Measurements from ENCODE around the gene ABLIM3. TPM values are rescaled to one million over a fixed set of nuclear protein-coding genes. Genes with fewer than 3 reads are reported as not detected.
A peak's percentile ranks its signal among the peaks of the same experiment; 100 is the strongest.
"Not testable (repeated sequence)": the region's sequence is repeated elsewhere in the genome, so short reads cannot be mapped to it uniquely, and the experiment has no call there.

ABLIM3 gene
- total and polyA plus RNA-seq, 2 donors (not counting 3 experiments of a cell fraction or from before 2014, with no cell fraction given), result 16.7 to 42.1 TPM

DNA sequence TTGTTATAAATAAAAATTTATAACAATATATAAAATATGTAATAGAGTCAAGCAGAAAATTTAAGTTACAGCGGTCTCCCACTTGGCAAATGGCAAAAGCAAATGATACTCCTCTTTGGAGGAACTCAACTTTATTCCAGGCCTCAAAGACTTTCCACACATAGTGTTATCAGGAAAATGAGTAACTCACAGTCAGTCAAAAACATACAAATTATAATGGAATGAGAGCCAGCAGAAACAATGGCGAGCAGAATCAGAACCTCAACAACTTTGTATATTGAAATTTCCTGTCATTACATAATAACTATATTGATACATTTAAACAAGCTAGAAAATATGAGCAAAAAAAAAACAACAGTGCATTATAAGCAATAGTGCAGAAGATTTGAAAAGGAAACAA lies 45.2 kb downstream of the ABLIM3 start:
- Histone ChIP-seq H3K27me3 (ENCODE audit: control insufficient read depth in 2 of 2, insufficient read depth in 2 of 2, low read length in 2 of 2) (no peaks in the 10 kb centered on the region), H3K36me3 (ENCODE audit: control insufficient read depth in 2 of 2, extremely low read depth in 1 of 2, insufficient read depth in 2 of 2, low read length in 2 of 2) (peaks cover 0 to 3% of the 10 kb centered on the region in 2 experiments), H3K4me3 (replicated peaks in 1 of 3; ENCODE audit: insufficient read depth in 1 of 3, low read depth in 1 of 3, low read length in 3 of 3) (no peak overlapping the region), H4K20me1 (replicated peaks; ENCODE audit: control insufficient read depth, extremely low read depth, insufficient read depth, low read length) (no peaks in the 10 kb centered on the region), H3K79me2 (ENCODE audit: control insufficient read depth, insufficient read depth, low read length) (no peaks in the 10 kb centered on the region), H3K9me1 (replicated peaks; ENCODE audit: control insufficient read depth, extremely low read depth, insufficient read depth, low read length) (no peaks in the 10 kb centered on the region), H3K27ac (ENCODE audit: insufficient read depth, low read depth, low read length) (no peak overlapping the region), H2AFZ (ENCODE audit: low read depth, low read length) (no peak overlapping the region), H3K9ac (replicated peaks; ENCODE audit: extremely low read depth, insufficient read depth, low read length) (no peak overlapping the region), H3K9me3 (replicated peaks; ENCODE audit: control insufficient read depth, insufficient read depth, low read length) (no peaks in the 10 kb centered on the region), H3K4me1 (ENCODE audit: control insufficient read depth, extremely low read depth, insufficient read depth, low read length) (peaks cover 17% of the 10 kb centered on the region), H3K4me2 (ENCODE audit: insufficient read depth, low read length) (no peak overlapping the region)
- ChIA-PET CTCF (interaction anchor here (1.5 kb wide), 2 partner anchors 11 to 42 kb away, joined by 3 to 4 read pairs; no protein-coding TSS in a partner anchor), POLR2A (no interaction called here)
- intact Hi-C loops (cut with micrococcal nuclease), result no loop called here
- FAIRE-seq, result no peak
- dilution Hi-C loops (cut with MboI; ENCODE audit: extremely low pct_ligation_motif_present, low sequenced_read_pairs), result no loop called here
- TF ChIP-seq POLR2AphosphoS5 (IDR thresholded peaks at IDR 0.05; ENCODE audit: insufficient read depth, low read depth, low read length), result no peak
- no peak for TF ChIP-seq FOS (IDR thresholded peaks at IDR 0.05; ENCODE audit: borderline replicate concordance, insufficient read depth, low read length)
- TF ChIP-seq EZH2 (IDR thresholded peaks at IDR 0.05; ENCODE audit: borderline replicate concordance, low read depth, low read length, severe bottlenecking), result no peak
- no peak for TF ChIP-seq JUN (IDR thresholded peaks at IDR 0.05; ENCODE audit: borderline replicate concordance, insufficient read depth, insufficient read length, low read depth)
- no peak for TF ChIP-seq CTCF (IDR thresholded peaks at IDR 0.05; ENCODE audit: extremely low read depth in 1 of 2, insufficient read depth in 1 of 2, low read depth in 1 of 2, low read length in 2 of 2)
- peak; percentile 68 for DNase-seq (ENCODE audit: low read depth, low spot score)
- no TSS peak for BruUV-seq (replicated peaks)

DNA sequence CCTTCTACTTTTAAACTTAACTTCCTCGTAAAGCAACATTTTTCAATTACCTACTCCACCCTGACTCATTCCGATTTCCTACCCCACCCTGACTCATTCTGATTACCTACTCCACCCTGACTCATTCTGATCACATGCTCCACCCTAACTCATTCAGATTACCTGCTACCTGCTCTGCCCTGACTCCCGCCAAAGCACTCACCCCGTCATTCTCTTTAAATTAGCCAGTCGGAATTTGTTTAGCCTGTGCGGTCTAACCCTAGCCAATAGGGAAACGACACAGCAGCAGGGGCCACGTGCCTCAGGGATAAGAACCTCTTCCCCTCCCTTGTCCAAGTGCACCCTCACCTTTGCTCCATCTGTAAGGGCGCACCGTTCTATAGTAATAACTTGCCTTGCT lies 46.3 kb downstream of the ABLIM3 start:
- H3K36me3 ChIP-seq (ENCODE audit: control insufficient read depth in 2 of 2, extremely low read depth in 1 of 2, insufficient read depth in 2 of 2, low read length in 2 of 2); H3K27ac ChIP-seq (ENCODE audit: insufficient read depth, low read depth, low read length); POLR2A ChIA-PET; dilution Hi-C loops (cut with MboI; ENCODE audit: extremely low pct_ligation_motif_present, low sequenced_read_pairs); H3K9ac ChIP-seq (replicated peaks; ENCODE audit: extremely low read depth, insufficient read depth, low read length); H3K4me3 ChIP-seq (replicated peaks in 1 of 3; ENCODE audit: insufficient read depth in 1 of 3, low read depth in 1 of 3, low read length in 3 of 3); H3K4me2 ChIP-seq (ENCODE audit: insufficient read depth, low read length); H3K79me2 ChIP-seq (ENCODE audit: control insufficient read depth, insufficient read depth, low read length); FAIRE-seq; BruUV-seq (replicated peaks); H3K9me3 ChIP-seq (replicated peaks; ENCODE audit: control insufficient read depth, insufficient read depth, low read length); H4K20me1 ChIP-seq (replicated peaks; ENCODE audit: control insufficient read depth, extremely low read depth, insufficient read depth, low read length); H3K9me1 ChIP-seq (replicated peaks; ENCODE audit: control insufficient read depth, extremely low read depth, insufficient read depth, low read length); intact Hi-C loops (cut with micrococcal nuclease); CTCF ChIA-PET; H3K27me3 ChIP-seq (ENCODE audit: control insufficient read depth in 2 of 2, insufficient read depth in 2 of 2, low read length in 2 of 2); DNase-seq (ENCODE audit: low read depth, low spot score); H2AFZ ChIP-seq (ENCODE audit: low read depth, low read length): not testable (repeated sequence)
- peaks cover 17% of the 10 kb centered on the region for H3K4me1 ChIP-seq (ENCODE audit: control insufficient read depth, extremely low read depth, insufficient read depth, low read length)
- peak; percentile 60 for TF ChIP-seq FOS (IDR thresholded peaks at IDR 0.05; ENCODE audit: borderline replicate concordance, insufficient read depth, low read length)
